ENCODE data around the gene ANAPC1. TPM values are rescaled to one million over a fixed set of nuclear protein-coding genes. Genes with fewer than 3 reads are reported as not detected.
"Not testable (repeated sequence)": the region's sequence is repeated elsewhere in the genome, so short reads cannot be mapped to it uniquely, and the experiment has no call there.

The ANAPC1 gene
- total RNA-seq, 1 donor from 2014 or later = 44.3 TPM

DNA sequence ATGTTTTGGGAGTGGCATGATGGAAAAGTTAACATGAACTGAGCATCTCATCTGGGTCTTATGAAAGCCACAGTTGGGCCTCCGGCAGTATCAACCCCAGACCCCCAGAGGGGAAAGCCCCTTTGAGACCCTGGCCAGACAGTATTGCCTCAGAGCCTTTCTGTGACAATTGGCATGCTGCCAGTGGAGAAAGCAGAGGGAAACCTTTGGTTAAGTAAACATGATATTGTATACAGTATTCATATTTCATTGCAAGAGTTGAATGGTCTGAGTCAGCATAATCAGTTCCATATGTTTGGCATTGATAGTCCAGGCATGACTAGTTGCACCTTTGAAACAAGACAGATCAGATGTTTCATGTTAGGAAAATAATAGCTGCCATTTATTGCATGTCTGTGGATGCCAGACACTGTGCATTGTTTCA is 34.4 kb upstream of the ANAPC1 start:
- Mint-ChIP-seq H3K9me3 (ENCODE audit: unreplicated experiment) (no peaks in the 10 kb centered on the region), H3K4me3 (ENCODE audit: unreplicated experiment) (no peak overlapping the region), H3K4me1 (ENCODE audit: unreplicated experiment) (peaks cover 7% of the 10 kb centered on the region), H3K36me3 (ENCODE audit: low read depth, unreplicated experiment) (no peaks in the 10 kb centered on the region), H3K27ac (ENCODE audit: unreplicated experiment) (no peak overlapping the region), H3K27me3 (ENCODE audit: unreplicated experiment) (no peaks in the 10 kb centered on the region)
- no peak for DNase-seq (ENCODE audit: low spot score)
- TF ChIP-seq, protein P1, sequence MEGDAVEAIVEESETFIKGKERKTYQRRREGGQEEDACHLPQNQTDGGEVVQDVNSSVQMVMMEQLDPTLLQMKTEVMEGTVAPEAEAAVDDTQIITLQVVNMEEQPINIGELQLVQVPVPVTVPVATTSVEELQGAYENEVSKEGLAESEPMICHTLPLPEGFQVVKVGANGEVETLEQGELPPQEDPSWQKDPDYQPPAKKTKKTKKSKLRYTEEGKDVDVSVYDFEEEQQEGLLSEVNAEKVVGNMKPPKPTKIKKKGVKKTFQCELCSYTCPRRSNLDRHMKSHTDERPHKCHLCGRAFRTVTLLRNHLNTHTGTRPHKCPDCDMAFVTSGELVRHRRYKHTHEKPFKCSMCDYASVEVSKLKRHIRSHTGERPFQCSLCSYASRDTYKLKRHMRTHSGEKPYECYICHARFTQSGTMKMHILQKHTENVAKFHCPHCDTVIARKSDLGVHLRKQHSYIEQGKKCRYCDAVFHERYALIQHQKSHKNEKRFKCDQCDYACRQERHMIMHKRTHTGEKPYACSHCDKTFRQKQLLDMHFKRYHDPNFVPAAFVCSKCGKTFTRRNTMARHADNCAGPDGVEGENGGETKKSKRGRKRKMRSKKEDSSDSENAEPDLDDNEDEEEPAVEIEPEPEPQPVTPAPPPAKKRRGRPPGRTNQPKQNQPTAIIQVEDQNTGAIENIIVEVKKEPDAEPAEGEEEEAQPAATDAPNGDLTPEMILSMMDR (IDR thresholded peaks at IDR 0.05; ENCODE audit: unreplicated experiment) = no peak

DNA sequence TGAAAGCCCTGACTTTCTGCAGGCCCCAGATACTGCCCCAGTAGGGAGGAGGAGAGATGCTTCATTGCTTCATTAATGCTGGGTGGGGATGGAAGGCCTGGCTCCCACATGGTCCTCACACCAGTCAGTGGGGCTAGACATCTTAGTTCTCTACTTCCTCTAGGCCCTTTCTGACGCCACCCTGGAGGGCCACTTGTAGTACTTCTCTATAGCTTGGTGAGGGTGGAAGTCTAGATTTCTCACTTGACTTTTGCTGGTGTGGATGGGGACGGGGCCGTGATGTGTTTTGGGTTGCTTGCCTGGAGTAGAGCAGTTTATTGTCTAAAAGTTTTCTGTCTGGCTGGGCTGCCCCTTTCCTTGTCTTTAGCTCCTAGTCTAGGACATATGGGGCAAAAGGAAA is 33.1 kb upstream of the ANAPC1 start:
- Mint-ChIP-seq H3K4me1 (ENCODE audit: unreplicated experiment) (peaks cover 7% of the 10 kb centered on the region), H3K9me3 (ENCODE audit: unreplicated experiment) (no peaks in the 10 kb centered on the region), H3K27me3 (ENCODE audit: unreplicated experiment) (no peaks in the 10 kb centered on the region), H3K36me3 (ENCODE audit: low read depth, unreplicated experiment) (no peaks in the 10 kb centered on the region), H3K27ac (ENCODE audit: unreplicated experiment) (no peak overlapping the region), H3K4me3 (ENCODE audit: unreplicated experiment) (no peak overlapping the region)
- no peak for DNase-seq (ENCODE audit: low spot score)
- TF ChIP-seq, protein P1 (IDR thresholded peaks at IDR 0.05; ENCODE audit: unreplicated experiment) = no peak

DNA sequence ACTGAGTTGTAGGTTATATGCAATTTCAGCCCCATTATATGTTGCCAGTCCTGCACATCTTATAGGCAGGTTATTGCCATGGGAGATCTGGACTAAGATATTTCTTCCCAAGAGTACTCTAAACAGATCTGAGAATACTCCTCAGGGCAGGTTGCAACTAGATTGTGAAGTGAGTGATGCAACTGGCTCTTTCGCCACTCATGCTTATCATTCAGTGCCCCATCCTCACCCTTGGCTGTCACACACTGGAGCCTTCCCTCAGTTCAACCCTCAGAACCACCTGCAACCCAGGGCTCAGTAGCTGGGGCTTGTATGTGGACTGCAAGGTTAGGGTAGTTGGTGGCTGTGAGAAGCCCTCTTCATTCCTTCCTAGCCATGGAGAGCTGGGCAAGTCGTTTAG is 28.6 kb upstream of the ANAPC1 start:
- TF ChIP-seq, protein P1 (IDR thresholded peaks at IDR 0.05; ENCODE audit: unreplicated experiment) = no peak
- H3K36me3 Mint-ChIP-seq (ENCODE audit: low read depth, unreplicated experiment) = no peaks in the 10 kb centered on the region
- no peak for DNase-seq (ENCODE audit: low spot score)
- H3K27me3 Mint-ChIP-seq (ENCODE audit: unreplicated experiment) = no peaks in the 10 kb centered on the region
- no peaks in the 10 kb centered on the region for H3K9me3 Mint-ChIP-seq (ENCODE audit: unreplicated experiment)
- no peak overlapping the region for H3K27ac Mint-ChIP-seq (ENCODE audit: unreplicated experiment)
- H3K4me1 Mint-ChIP-seq (ENCODE audit: unreplicated experiment) = no peaks in the 10 kb centered on the region
- no peak overlapping the region for H3K4me3 Mint-ChIP-seq (ENCODE audit: unreplicated experiment)

DNA sequence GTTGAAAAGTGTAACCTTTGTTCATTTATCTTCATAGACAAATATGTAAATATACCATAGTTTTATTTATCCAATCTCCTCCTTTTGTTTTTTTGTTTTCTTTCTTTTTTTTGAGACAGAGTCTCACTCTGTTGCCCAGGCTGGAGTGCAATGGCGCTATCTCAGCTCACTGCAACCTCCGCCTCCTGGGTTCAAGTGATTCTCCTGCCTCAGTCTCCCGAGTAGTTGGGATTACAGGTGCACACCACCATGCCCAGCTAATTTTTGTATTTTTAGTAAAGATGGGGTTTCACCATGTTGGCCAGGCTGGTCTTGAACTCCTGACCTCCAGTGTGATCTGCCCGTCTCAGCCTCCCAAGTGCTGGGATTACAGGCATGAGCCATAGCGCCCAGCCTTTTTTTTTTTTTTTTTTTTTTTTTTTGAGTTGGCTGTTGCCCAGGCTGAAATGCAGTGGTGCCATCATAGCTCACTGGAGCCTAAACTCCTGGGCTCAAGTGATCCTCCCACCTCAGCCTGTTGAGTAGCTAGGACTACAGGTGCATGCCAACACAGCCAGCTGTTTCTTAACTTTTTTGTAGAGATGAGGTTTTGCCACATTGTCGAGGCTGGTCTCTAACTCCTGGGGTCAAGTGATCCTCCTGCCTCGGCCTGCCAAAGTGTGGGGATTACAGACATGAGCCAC is 27.4 kb upstream of the ANAPC1 start:
- H3K27me3 Mint-ChIP-seq (ENCODE audit: unreplicated experiment); H3K27ac Mint-ChIP-seq (ENCODE audit: unreplicated experiment); H3K36me3 Mint-ChIP-seq (ENCODE audit: low read depth, unreplicated experiment); H3K9me3 Mint-ChIP-seq (ENCODE audit: unreplicated experiment); H3K4me1 Mint-ChIP-seq (ENCODE audit: unreplicated experiment); H3K4me3 Mint-ChIP-seq (ENCODE audit: unreplicated experiment); DNase-seq (ENCODE audit: low spot score): not testable (repeated sequence)

DNA sequence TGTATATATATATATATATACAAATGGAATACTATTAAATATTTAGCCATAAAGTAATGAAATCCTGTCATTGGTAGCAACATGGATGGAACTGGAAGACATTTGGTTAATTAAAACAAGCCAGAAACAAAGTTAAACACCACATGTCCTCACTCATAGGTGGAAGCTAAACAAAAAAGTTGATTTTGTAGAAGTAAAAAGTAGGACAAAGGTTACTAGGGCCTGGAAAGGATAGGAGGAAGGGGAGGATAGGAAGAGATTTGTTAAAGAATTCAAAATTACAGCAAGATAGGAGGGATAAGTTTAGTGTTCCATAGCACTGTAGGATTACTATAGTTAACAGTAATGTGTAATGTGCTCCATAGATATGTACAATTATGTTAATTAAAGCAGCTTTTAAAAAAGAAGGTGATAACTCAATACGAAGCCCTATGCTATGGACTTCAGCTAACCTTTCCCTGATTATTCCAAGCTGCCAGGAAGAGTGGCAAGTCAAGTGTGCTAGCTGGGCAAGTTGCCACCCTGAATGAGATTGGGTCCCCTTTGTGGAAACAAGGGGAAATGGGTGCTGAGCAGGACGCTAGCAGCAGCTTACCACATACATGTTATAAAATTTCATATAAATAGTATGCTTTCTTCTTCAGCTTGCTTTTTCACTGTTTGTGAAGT is 26.8 kb upstream of the ANAPC1 start:
- Mint-ChIP-seq H3K4me1 (ENCODE audit: unreplicated experiment) (peaks cover 3% of the 10 kb centered on the region), H3K27me3 (ENCODE audit: unreplicated experiment) (no peaks in the 10 kb centered on the region), H3K27ac (ENCODE audit: unreplicated experiment) (no peak overlapping the region), H3K9me3 (ENCODE audit: unreplicated experiment) (no peaks in the 10 kb centered on the region), H3K4me3 (ENCODE audit: unreplicated experiment) (no peak overlapping the region), H3K36me3 (ENCODE audit: low read depth, unreplicated experiment) (no peaks in the 10 kb centered on the region)
- TF ChIP-seq, protein P1 (IDR thresholded peaks at IDR 0.05; ENCODE audit: unreplicated experiment) = no peak
- no peak for DNase-seq (ENCODE audit: low spot score)

DNA sequence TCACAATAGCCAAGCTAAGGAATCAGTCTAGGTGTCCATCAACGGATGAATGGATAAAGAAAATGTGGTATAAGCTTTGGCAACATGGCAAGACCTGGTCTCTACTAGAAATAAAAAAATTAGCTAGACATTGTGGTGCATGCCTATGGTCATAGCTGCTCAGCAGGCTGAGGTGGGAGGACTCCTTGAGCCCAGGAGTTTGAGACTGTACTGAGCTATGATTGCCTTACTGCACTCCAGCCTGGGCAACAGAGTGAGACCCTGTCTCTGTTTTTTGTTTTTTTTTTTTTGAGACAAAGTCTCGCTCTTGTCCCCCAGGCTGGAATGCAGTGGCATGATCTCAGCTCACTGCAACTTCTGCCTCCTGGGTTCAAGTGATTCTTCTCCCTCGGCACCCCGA is 26.0 kb upstream of the ANAPC1 start:
- not testable (repeated sequence) for DNase-seq (ENCODE audit: low spot score); H3K9me3 Mint-ChIP-seq (ENCODE audit: unreplicated experiment); H3K4me3 Mint-ChIP-seq (ENCODE audit: unreplicated experiment); H3K27me3 Mint-ChIP-seq (ENCODE audit: unreplicated experiment); H3K4me1 Mint-ChIP-seq (ENCODE audit: unreplicated experiment); H3K27ac Mint-ChIP-seq (ENCODE audit: unreplicated experiment); H3K36me3 Mint-ChIP-seq (ENCODE audit: low read depth, unreplicated experiment)
